Activated B cell treated with CpG ODN at 0.5 μM for 24 hours (primary cell): ENCODE data around the gene SHKBP1. TPM values are rescaled to one million over a fixed set of nuclear protein-coding genes. Genes with fewer than 3 reads are reported as not detected.

Experiments used
- ATAC-seq: fragments of 200-7000 bp; cut with Tn5 transposase; one replicate; pipeline ENCODE4 v1.10.0; 2021; ENCODE audit warnings: low read depth, mild to moderate bottlenecking, moderate library complexity
- CTCF ChIA-PET: fragments of 350-600 bp; sonication (Branson Sonifier 250); formaldehyde crosslinking; loops from one replicate; lab custom pipeline; 2021; ENCODE audit warnings: antibody characterized with exemption; lab: Charles Lee
- POLR2A ChIA-PET: fragments of 350-600 bp; sonication (Branson Sonifier 250); formaldehyde crosslinking; loops from one replicate; lab custom pipeline; 2021; ENCODE audit warnings: antibody characterized with exemption; lab: Charles Lee
- DNase-seq: peaks from one replicate; pipeline ENCODE4 v3.0.0; 2022
- H3K27ac Mint-ChIP-seq: one replicate; pipeline ENCODE4 v1.8.0; 2020; ENCODE audit warnings: mixed read lengths
- H3K27me3 Mint-ChIP-seq: one replicate; pipeline ENCODE4 v1.8.0; 2021; ENCODE audit warnings: mixed read lengths
- H3K36me3 Mint-ChIP-seq: one replicate; pipeline ENCODE4 v1.8.0; 2021; ENCODE audit warnings: low read depth, mixed read lengths
- H3K4me1 Mint-ChIP-seq: one replicate; pipeline ENCODE4 v1.8.0; 2021; ENCODE audit warnings: mixed read lengths
- H3K4me3 Mint-ChIP-seq: one replicate; pipeline ENCODE4 v1.8.0; 2020; ENCODE audit warnings: mild to moderate bottlenecking, mixed read lengths
- H3K9me3 Mint-ChIP-seq: one replicate; pipeline ENCODE4 v1.8.0; 2020; ENCODE audit warnings: mixed read lengths
- CTCF ChIP-seq: fragments of 200-600 bp; IDR thresholded peaks from one replicate; pipeline ENCODE4 v1.8.0; 2022; ENCODE audit warnings: antibody characterized with exemption, mild to moderate bottlenecking
- intact Hi-C: fragments of 100-400 bp; cut with micrococcal nuclease; formaldehyde crosslinking; loops from one replicate; pipeline ENCODE4 v1.15.1; 2024
- total RNA-seq: library from RNA; stranded (reverse); gene quantifications from 2 replicates; pipeline ENCODE4 v1.2.3, GENCODE V29; 2022

SHKBP1 gene
- total RNA-seq, 1 donor from 2014 or later: 213 TPM

- peak overlapping the region; percentile 88 for H3K4me3 Mint-ChIP-seq
- no peaks in the 10 kb centered on the region for H3K27me3 Mint-ChIP-seq
- no peak for ATAC-seq
- no peaks in the 10 kb centered on the region for H3K9me3 Mint-ChIP-seq
- peaks cover 53% of the 10 kb centered on the region for H3K4me1 Mint-ChIP-seq
- no peak for DNase-seq
- intact Hi-C loops: loop anchor here (5.0 to 10.0 kb wide), 5 partner anchors 104 to 1266 kb away; partner anchors contain the start of genes BLVRB, C19orf47, CD79A and COQ8B
- TF ChIP-seq CTCF: no peak
- CTCF ChIA-PET: interaction anchor here (1.6 kb wide), 1 partner anchor 23 kb away, joined by 14 read pairs; no protein-coding TSS in a partner anchor
- H3K36me3 Mint-ChIP-seq: peaks cover 7% of the 10 kb centered on the region
- POLR2A ChIA-PET: interaction anchor here (1.1 to 2.4 kb wide), 7 partner anchors 8 to 168 kb away, joined by 3 to 23 read pairs (median 4); partner anchors contain the start of genes COQ8B, ITPKC, RAB4B and SERTAD3
- peak overlapping the region; percentile 94 for H3K27ac Mint-ChIP-seq
These were observed 34.4 kb downstream of the SHKBP1 start for GRCh38 chr19:40611096-40611495.

DNA sequence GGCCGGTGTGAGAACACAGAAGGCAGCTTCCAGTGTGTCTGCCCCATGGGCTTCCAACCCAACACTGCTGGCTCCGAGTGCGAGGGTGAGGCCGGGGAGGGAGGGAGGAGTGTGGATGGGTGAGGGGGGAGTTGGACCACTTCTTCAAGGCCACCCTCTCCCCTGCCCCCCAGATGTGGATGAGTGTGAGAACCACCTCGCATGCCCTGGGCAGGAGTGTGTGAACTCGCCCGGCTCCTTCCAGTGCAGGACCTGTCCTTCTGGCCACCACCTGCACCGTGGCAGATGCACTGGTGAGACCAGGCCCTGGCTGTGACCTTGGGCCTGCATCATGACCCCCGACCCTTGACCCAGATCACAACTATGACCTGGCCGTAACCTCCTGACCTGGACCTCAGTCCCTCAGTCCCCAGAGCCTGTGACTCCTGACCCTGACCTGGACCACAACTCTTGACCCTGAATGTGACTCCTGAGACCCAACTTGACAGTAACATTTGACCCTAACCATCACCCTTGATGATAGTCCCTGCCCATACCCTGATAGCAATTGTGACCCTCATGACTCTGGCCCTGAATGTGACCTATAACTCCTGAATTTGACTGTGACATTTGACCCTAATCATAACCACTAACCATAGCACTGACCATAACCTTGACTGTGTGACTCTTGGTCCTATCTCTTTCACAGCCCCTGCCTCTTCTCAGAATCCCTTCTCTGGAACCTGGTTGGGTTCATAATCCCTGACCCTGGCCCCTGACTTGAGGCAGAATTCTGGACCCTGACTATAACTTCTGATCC is 35.4 kb downstream of the SHKBP1 start:
- CTCF ChIA-PET: no interaction called here
- intact Hi-C loops: loop anchor here (2.0 to 10.0 kb wide), 6 partner anchors 103 to 1265 kb away; partner anchors contain the start of genes BLVRB, C19orf47, CD79A and COQ8B
- Mint-ChIP-seq H3K36me3 (peaks cover 9% of the 10 kb centered on the region), H3K9me3 (no peaks in the 10 kb centered on the region), H3K4me3 (peak overlapping the region; percentile 91), H3K27me3 (no peaks in the 10 kb centered on the region), H3K27ac (peak overlapping the region; percentile 35), H3K4me1 (peaks cover 51% of the 10 kb centered on the region)
- DNase-seq: no peak
- ATAC-seq: no peak
- no peak for TF ChIP-seq CTCF
- POLR2A ChIA-PET: interaction anchor here (0.6 to 3.1 kb wide), 3 partner anchors 8 to 105 kb away, joined by 4 to 42 read pairs (median 5); partner anchors contain the start of genes COQ8B and ITPKC

DNA sequence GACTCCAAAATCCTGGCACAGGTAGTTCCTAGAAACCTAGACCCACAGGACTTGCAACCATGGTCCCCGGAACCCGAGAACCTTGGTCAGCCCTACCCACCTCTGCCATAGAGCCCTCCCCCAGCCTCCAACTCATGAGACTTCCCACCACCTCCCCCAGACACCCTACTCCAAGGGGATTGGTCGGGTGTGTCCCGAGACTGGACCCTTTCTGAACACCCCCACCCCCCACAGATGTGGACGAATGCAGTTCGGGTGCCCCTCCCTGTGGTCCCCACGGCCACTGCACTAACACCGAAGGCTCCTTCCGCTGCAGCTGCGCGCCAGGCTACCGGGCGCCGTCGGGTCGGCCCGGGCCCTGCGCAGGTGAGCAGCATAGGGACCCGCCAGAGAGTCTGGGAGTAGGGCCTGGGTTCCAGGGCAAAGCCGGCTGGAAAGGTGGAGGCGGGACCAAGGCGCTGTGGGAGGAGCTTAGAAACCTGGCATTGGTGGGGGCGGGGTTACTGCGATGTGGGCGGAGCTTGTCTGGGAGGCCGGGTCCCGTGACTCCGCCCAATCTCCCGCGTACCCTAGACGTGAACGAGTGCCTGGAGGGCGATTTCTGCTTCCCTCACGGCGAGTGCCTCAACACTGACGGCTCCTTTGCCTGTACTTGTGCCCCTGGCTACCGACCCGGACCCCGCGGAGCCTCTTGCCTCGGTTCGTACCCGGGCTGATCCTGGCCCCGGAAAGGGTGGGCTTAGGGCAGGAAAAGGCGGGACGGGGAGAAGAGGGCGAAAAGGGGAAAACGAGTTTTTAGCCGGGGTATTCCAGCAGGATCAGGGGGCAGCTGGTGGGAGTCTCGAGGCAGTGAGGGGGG is 36.4 kb downstream of the SHKBP1 start:
- Mint-ChIP-seq H3K27ac (peak overlapping the region; percentile 89), H3K27me3 (no peaks in the 10 kb centered on the region), H3K36me3 (peaks cover 13% of the 10 kb centered on the region), H3K4me1 (peaks cover 46% of the 10 kb centered on the region), H3K4me3 (peak overlapping the region; percentile 91), H3K9me3 (no peaks in the 10 kb centered on the region)
- ATAC-seq (peak; percentile 11), DNase-seq (peak; percentile 72)
- ChIA-PET POLR2A (interaction anchor here (0.9 to 3.1 kb wide), 10 partner anchors 9 to 192 kb away, joined by 3 to 42 read pairs (median 4); partner anchors contain the start of genes COQ8B, ITPKC and RAB4B), CTCF (interaction anchor here (0.5 to 1.2 kb wide), 6 partner anchors 10 to 1781 kb away, joined by 3 to 10 read pairs (median 4); no protein-coding TSS in a partner anchor)
- no peak for TF ChIP-seq CTCF
- intact Hi-C loops: loop anchor here (1.0 to 10.0 kb wide), 8 partner anchors 8 to 1264 kb away; partner anchors contain the start of genes BLVRB, C19orf47, CD79A and COQ8B

GRCh38 chr19:40613690-40614621 is 37.3 kb downstream of the SHKBP1 start:
- H3K4me3 Mint-ChIP-seq: peak overlapping the region; percentile 91
- TF ChIP-seq CTCF: no peak
- DNase-seq: peak; percentile 80
- H3K27me3 Mint-ChIP-seq: no peaks in the 10 kb centered on the region
- ChIA-PET CTCF (interaction anchor here (0.5 to 1.2 kb wide), 6 partner anchors 11 to 1780 kb away, joined by 3 to 10 read pairs (median 4); no protein-coding TSS in a partner anchor), POLR2A (interaction anchor here (0.6 to 3.1 kb wide), 11 partner anchors 10 to 332 kb away, joined by 3 to 42 read pairs (median 4); partner anchors contain the start of genes COQ8B, ITPKC and RAB4B)
- ATAC-seq: peak; percentile 67
- no peaks in the 10 kb centered on the region for H3K9me3 Mint-ChIP-seq
- H3K27ac Mint-ChIP-seq: peak overlapping the region; percentile 89
- H3K36me3 Mint-ChIP-seq: peaks cover 13% of the 10 kb centered on the region
- H3K4me1 Mint-ChIP-seq: peaks cover 43% of the 10 kb centered on the region
- intact Hi-C loops: loop anchor here (1.0 to 10.0 kb wide), 9 partner anchors 9 to 1263 kb away; partner anchors contain the start of genes BLVRB, C19orf47, CD79A and COQ8B
